ENCODE results near the gene CNPY3.
"Not testable (repeated sequence)": the region's sequence is repeated elsewhere in the genome, so short reads cannot be mapped to it uniquely, and the experiment has no call there.

The CNPY3 gene

GRCh38 chr6:42928986-42929820 is at the start of gene CNPY3:
Gene CNPY3 (plus strand): TSS chr6:42929480. CDS start chr6:42929571, 91 bp downstream.
- peak; percentile 69 to 94 (median 75) for DNase-seq (ENCODE audit: low read depth in 2 of 3, low spot score in 2 of 3)

GRCh38 chr6:42880240-42880817 is 49.0 kb upstream of the CNPY3 start:
- not testable (repeated sequence) for DNase-seq (ENCODE audit: low read depth in 2 of 3, low spot score in 2 of 3)

- DNase-seq (ENCODE audit: low read depth in 2 of 3, low spot score in 2 of 3) = not testable (repeated sequence)
These were observed 48.4 kb upstream of the CNPY3 start for GRCh38 chr6:42880871-42881270.

GRCh38 chr6:42885702-42886101 is 43.6 kb upstream of the CNPY3 start:
- DNase-seq (ENCODE audit: low read depth in 2 of 3, low spot score in 2 of 3) = no peak

GRCh38 chr6:42888201-42888600 is 41.1 kb upstream of the CNPY3 start:
- not testable (repeated sequence) for DNase-seq (ENCODE audit: low read depth in 2 of 3, low spot score in 2 of 3)

GRCh38 chr6:42889815-42890214 is 39.5 kb upstream of the CNPY3 start:
- DNase-seq (ENCODE audit: low read depth in 2 of 3, low spot score in 2 of 3) = no peak

GRCh38 chr6:42890311-42891198 is 38.7 kb upstream of the CNPY3 start:
- DNase-seq (ENCODE audit: low read depth in 2 of 3, low spot score in 2 of 3) = peak; percentile 78 to 87 (median 82)

GRCh38 chr6:42891199-42891722 is 38.0 kb upstream of the CNPY3 start:
- no peak for DNase-seq (ENCODE audit: low read depth in 2 of 3, low spot score in 2 of 3)

GRCh38 chr6:42894041-42894828 is 35.0 kb upstream of the CNPY3 start:
- not testable (repeated sequence) for DNase-seq (ENCODE audit: low read depth in 2 of 3, low spot score in 2 of 3)

GRCh38 chr6:42896178-42896719 is 33.0 kb upstream of the CNPY3 start:
- no peak for DNase-seq (ENCODE audit: low read depth in 2 of 3, low spot score in 2 of 3)

- peak in 1 of 3 experiments; percentile 80 for DNase-seq (ENCODE audit: low read depth in 2 of 3, low spot score in 2 of 3)
These were observed 30.4 kb upstream of the CNPY3 start for GRCh38 chr6:42898891-42899361.

GRCh38 chr6:42899871-42900270 is 29.4 kb upstream of the CNPY3 start:
- DNase-seq (ENCODE audit: low read depth in 2 of 3, low spot score in 2 of 3) = no peak

- DNase-seq (ENCODE audit: low read depth in 2 of 3, low spot score in 2 of 3) = peak; percentile 31 to 50 (median 32)
These were observed 27.7 kb upstream of the CNPY3 start for GRCh38 chr6:42901538-42901957.

GRCh38 chr6:42902429-42903263 is 26.6 kb upstream of the CNPY3 start:
- DNase-seq (ENCODE audit: low read depth in 2 of 3, low spot score in 2 of 3) = not testable (repeated sequence)

GRCh38 chr6:42904467-42904866 is 24.8 kb upstream of the CNPY3 start:
- DNase-seq (ENCODE audit: low read depth in 2 of 3, low spot score in 2 of 3) = no peak

GRCh38 chr6:42907336-42907735 is 21.9 kb upstream of the CNPY3 start:
- no peak for DNase-seq (ENCODE audit: low read depth in 2 of 3, low spot score in 2 of 3)

- no peak for DNase-seq (ENCODE audit: low read depth in 2 of 3, low spot score in 2 of 3)
These were observed 19.4 kb upstream of the CNPY3 start for GRCh38 chr6:42909835-42910234.

GRCh38 chr6:42911171-42912021 is 17.9 kb upstream of the CNPY3 start:
- no peak for DNase-seq (ENCODE audit: low read depth in 2 of 3, low spot score in 2 of 3)

Measured in activated CD8-positive, alpha-beta memory T cell treated with anti-CD3 and anti-CD28 coated beads for 48 hours (primary cell).